K562 (cell line): ENCODE data around the gene PPL. TPM values are rescaled to one million over a fixed set of nuclear protein-coding genes. Genes with fewer than 3 reads are reported as not detected.

Source experiments
- ATAC-seq: fragments of 200-7000 bp; cut with Tn5 transposase; 3 replicates; pipeline ENCODE4 v1.9.1; 2020; ENCODE audit warnings: moderate library complexity
- BruUV-seq: library from RNA; stranded (reverse); fragments of 400-500 nt; replicated peaks from 2 replicates; lab custom pipeline; 2021; lab: Mats Ljungman, UMichigan
- CTCF ChIA-PET: fragments of 300-600 bp; formaldehyde crosslinking; extraction: SDS; loops from one replicate; lab custom pipeline; 2021; ENCODE audit warnings: low intra/inter-chr PET ratio; lab: Yijun Ruan, JAX
- POLR2A ChIA-PET: fragments of 300-600, 350-650 bp; sonication (Branson Sonifier 250); formaldehyde crosslinking; extraction: SDS; loops from one replicate; lab custom pipeline; 2021; ENCODE audit warnings: antibody characterized with exemption, inconsistent platforms; lab: Yijun Ruan, JAX
- DNase-seq, 4 experiments: peaks; one replicate each; pipeline versions ENCODE4 v3.0.0 to v3.0.0-alpha.2; 2011 to 2018; ENCODE audit warnings: low spot score in 3 of 4, mixed read lengths in 3 of 4; ENCODE audit errors: extremely low read depth in 1 of 4
- FAIRE-seq: peaks from 2 replicates; lab custom pipeline; 2011; peaks lifted over from hg19 to GRCh38; lab: Jason Lieb, UNC
- H2AFZ ChIP-seq: 2 replicates; pipeline ENCODE4 v1.6.0; 2011; ENCODE audit warnings: low read depth, low read length, control low read depth, inconsistent platforms
- H3K27ac ChIP-seq: fragments of 200-600 bp; 3 replicates; pipeline ENCODE4 v1.8.0; 2011; ENCODE audit warnings: low read depth, mild to moderate bottlenecking, control low read depth, inconsistent platforms, low read length, moderate library complexity, mixed read lengths; ENCODE audit errors: extremely low read depth
- H3K27me3 ChIP-seq, 2 experiments: fragments of 300-600 bp in 1 of 2; 2 replicates in 1 of 2; 3 replicates in 1 of 2; pipeline versions ENCODE4 v1.6.0 to v1.8.0; 2011; ENCODE audit warnings: inconsistent platforms in 2 of 2, low read length in 2 of 2, mild to moderate bottlenecking in 1 of 2, mixed read lengths in 1 of 2, moderate library complexity in 1 of 2; ENCODE audit not compliant: control insufficient read depth in 2 of 2, insufficient read depth in 2 of 2
- H3K36me3 ChIP-seq: fragments of 300-600 bp; 3 replicates; pipeline ENCODE4 v1.8.0; 2011; ENCODE audit warnings: mild to moderate bottlenecking, low read length, inconsistent platforms; ENCODE audit not compliant: control insufficient read depth, insufficient read depth
- H3K4me1 ChIP-seq, 2 experiments: fragments of 200-600 bp in 1 of 2; replicated peaks in 1 of 2; 2 replicates in 1 of 2; 3 replicates in 1 of 2; pipeline versions ENCODE4 v1.5.1 to v1.8.0; 2011; ENCODE audit warnings: inconsistent platforms in 2 of 2, low read length in 2 of 2, mild to moderate bottlenecking in 1 of 2, mixed read lengths in 1 of 2, moderate library complexity in 1 of 2; ENCODE audit not compliant: control insufficient read depth in 2 of 2, insufficient read depth in 2 of 2
- H3K4me2 ChIP-seq: 2 replicates; pipeline ENCODE4 v1.6.1; 2011; ENCODE audit warnings: low read length, control low read depth, inconsistent platforms, mixed read lengths; ENCODE audit not compliant: insufficient read depth
- H3K4me3 ChIP-seq: fragments of 200-600 bp; sonication (generic), shearing (Covaris generic); 2 replicates; pipeline ENCODE4 v1.5.1; 2016; ENCODE audit warnings: control low read depth, inconsistent platforms
- H3K79me2 ChIP-seq: fragments of 200-600 bp; 3 replicates; pipeline ENCODE4 v1.8.0; 2011; ENCODE audit warnings: low read length, inconsistent platforms; ENCODE audit not compliant: control insufficient read depth, insufficient read depth
- H3K9ac ChIP-seq, 2 experiments: 2 replicates each; pipeline versions ENCODE4 v1.6.0 to v1.6.1; 2011; ENCODE audit warnings: low read depth in 2 of 2, low read length in 2 of 2, control low read depth in 1 of 2, inconsistent platforms in 1 of 2, mild to moderate bottlenecking in 1 of 2, mixed read lengths in 1 of 2; ENCODE audit not compliant: insufficient read depth in 1 of 2
- H3K9me1 ChIP-seq: one replicate; pipeline ENCODE4 v1.6.0; 2011; ENCODE audit warnings: inconsistent platforms, mild to moderate bottlenecking, low read length, moderate library complexity; ENCODE audit not compliant: control insufficient read depth, insufficient read depth
- H3K9me3 ChIP-seq: replicated peaks from 2 replicates; pipeline ENCODE4 v1.5.1; 2011; ENCODE audit warnings: low read depth, low read length, inconsistent platforms; ENCODE audit not compliant: control insufficient read depth, insufficient read depth
- H4K20me1 ChIP-seq: replicated peaks from 2 replicates; pipeline ENCODE4 v1.6.1; 2011; ENCODE audit warnings: low read length, inconsistent platforms, mixed read lengths; ENCODE audit not compliant: control insufficient read depth, insufficient read depth
- ADNP ChIP-seq: fragments of 200-800 bp; sonication (Bioruptor generic); IDR thresholded peaks from 2 replicates; pipeline ENCODE4 v1.6.1; 2016; ENCODE audit warnings: missing genetic modification characterization, missing compliant biosample characterization
- BCOR ChIP-seq: fragments of 450-650 bp; IDR thresholded peaks from 2 replicates; pipeline ENCODE4 v1.6.1; 2016
- CBFA2T2 ChIP-seq: fragments of 450-650 bp; conservative IDR thresholded peaks from 2 replicates; pipeline ENCODE4 v1.6.1; 2017; ENCODE audit warnings: mild to moderate bottlenecking
- CBFA2T3 ChIP-seq: fragments of 450-650 bp; IDR thresholded peaks from 2 replicates; pipeline ENCODE4 v1.6.1; 2017
- CBX3 ChIP-seq, 2 experiments: IDR thresholded peaks; 1 replicate in 1 of 2; 2 replicates in 1 of 2; pipeline ENCODE4 v1.6.1; 2012; ENCODE audit warnings: inconsistent platforms in 2 of 2, low read length in 2 of 2, borderline replicate concordance in 1 of 2, control low read depth in 1 of 2
- HDAC2 ChIP-seq: fragments of 450-650 bp; IDR thresholded peaks from 2 replicates; pipeline ENCODE4 v1.6.1; 2016; ENCODE audit warnings: mild to moderate bottlenecking
- KDM1A ChIP-seq, 2 experiments: fragments of 450-650 bp; IDR thresholded peaks; 2 replicates each; pipeline ENCODE4 v1.6.1; 2016; ENCODE audit warnings: mild to moderate bottlenecking in 2 of 2
- RBM25 ChIP-seq: fragments of 200-400 bp; formaldehyde crosslinking; IDR thresholded peaks from 2 replicates; pipeline ENCODE4 v1.6.1; 2018; ENCODE audit warnings: low read length, low read depth, moderate library complexity; ENCODE audit not compliant: severe bottlenecking
- RCOR1 ChIP-seq, 2 experiments: IDR thresholded peaks; 2 replicates each; pipeline ENCODE4 v1.6.1; 2012; ENCODE audit warnings: low read depth in 2 of 2, low read length in 2 of 2, borderline replicate concordance in 1 of 2, improper control_type of control experiment in 1 of 2
- SMARCA5 ChIP-seq: fragments of 450-650 bp; IDR thresholded peaks from 2 replicates; pipeline ENCODE4 v1.6.1; 2016
- TAF1 ChIP-seq: IDR thresholded peaks from 2 replicates; pipeline ENCODE4 v1.6.1; 2011; ENCODE audit warnings: mild to moderate bottlenecking, low read length, moderate library complexity; ENCODE audit not compliant: insufficient read depth, control insufficient read depth, severe bottlenecking; ENCODE audit errors: extremely low read depth
- TCF3 ChIP-seq: sonication (generic); formaldehyde crosslinking; IDR thresholded peaks from 2 replicates; pipeline ENCODE4 v1.4.0; 2020; ENCODE audit warnings: mild to moderate bottlenecking, missing genetic modification reagents
- ZNF239 ChIP-seq: fragments of 250-450 bp; sonication (Bioruptor Pico); IDR thresholded peaks from 2 replicates; pipeline ENCODE4 v1.4.0; 2020; ENCODE audit warnings: mild to moderate bottlenecking
- ZNF780A ChIP-seq: fragments of 250-450 bp; sonication (Bioruptor Pico); IDR thresholded peaks from 2 replicates; pipeline ENCODE4 v1.5.0; 2021; ENCODE audit warnings: mild to moderate bottlenecking
- WGBS: fragments of 100-300 bp; shearing (Covaris generic); methylation state at CpG from one replicate; pipeline ENCODE4 v1.1.6; 2016; ENCODE audit warnings: low coverage, mixed read lengths; ENCODE audit not compliant: insufficient coverage; ENCODE audit errors: missing lambda C conversion rate; 5-methylcytosine and 5-hydroxymethylcytosine counted together
- in situ Hi-C: fragments of 300-500 bp; cut with MboI; formaldehyde crosslinking; loops from 4 replicates; pipeline ENCODE4 v1.15.0; 2018; ENCODE audit warnings: inconsistent platforms, mixed read lengths
- intact Hi-C: fragments of 100-400 bp; cut with micrococcal nuclease; formaldehyde crosslinking; loops from 2 replicates; pipeline ENCODE4 v1.14.2; 2022
- polyA plus RNA-seq, 8 experiments: library from polyadenylated mRNA; depleted of rRNA in 4 of 8; stranded (reverse) in 5 of 8; unstranded in 3 of 8; fragments of >200 nt; fragmentation: Nextera tagmentation in 2 of 8; fragmentation: Illumina TruSeq in 1 of 8; extraction: Ambion mirVana in 2 of 8; extraction: Trizol in 1 of 8; gene quantifications; 2 replicates each; pipeline versions ENCODE4 v1.2.1 to v1.2.3, GENCODE V29; 2011 to 2014; ENCODE audit warnings: inconsistent platforms in 1 of 8, missing spikeins in 1 of 8
- total RNA-seq, 7 experiments: library from RNA; depleted of rRNA in 6 of 7; stranded (reverse); fragments of >200 nt in 6 of 7; fragmentation: Illumina TruSeq in 2 of 7; extraction: Trizol in 2 of 7; gene quantifications; 2 replicates each; pipeline versions ENCODE4 v1.2.1 to v1.2.3, GENCODE V29; 2011 to 2021; ENCODE audit warnings: low replicate concordance in 1 of 7
- TF ChIP-seq, protein P1 (sequence below), 2 experiments: IDR thresholded peaks; 2 replicates each; pipeline ENCODE4 v1.6.1; 2011; ENCODE audit warnings: borderline replicate concordance in 1 of 2, control low read depth in 1 of 2, low read depth in 1 of 2, low read length in 1 of 2, mild to moderate bottlenecking in 1 of 2, mixed read lengths in 1 of 2, moderate library complexity in 1 of 2; ENCODE audit not compliant: insufficient read depth in 1 of 2, insufficient read length in 1 of 2, poor library complexity in 1 of 2, severe bottlenecking in 1 of 2; ENCODE audit errors: extremely low read depth in 1 of 2
- TF ChIP-seq, protein P2 (sequence below): sonication (generic); formaldehyde crosslinking; IDR thresholded peaks from 2 replicates; pipeline ENCODE4 v1.8.0; 2022; ENCODE audit warnings: missing genetic modification reagents, mild to moderate bottlenecking, moderate library complexity, borderline replicate concordance

Gene PPL
- total and polyA plus RNA-seq, 9 of the 15 experiments (the other 6 are each of a cell fraction or from before 2014, with no cell fraction given): 0.01 to 0.15 (median 0.07) TPM; not detected in 3

DNA sequence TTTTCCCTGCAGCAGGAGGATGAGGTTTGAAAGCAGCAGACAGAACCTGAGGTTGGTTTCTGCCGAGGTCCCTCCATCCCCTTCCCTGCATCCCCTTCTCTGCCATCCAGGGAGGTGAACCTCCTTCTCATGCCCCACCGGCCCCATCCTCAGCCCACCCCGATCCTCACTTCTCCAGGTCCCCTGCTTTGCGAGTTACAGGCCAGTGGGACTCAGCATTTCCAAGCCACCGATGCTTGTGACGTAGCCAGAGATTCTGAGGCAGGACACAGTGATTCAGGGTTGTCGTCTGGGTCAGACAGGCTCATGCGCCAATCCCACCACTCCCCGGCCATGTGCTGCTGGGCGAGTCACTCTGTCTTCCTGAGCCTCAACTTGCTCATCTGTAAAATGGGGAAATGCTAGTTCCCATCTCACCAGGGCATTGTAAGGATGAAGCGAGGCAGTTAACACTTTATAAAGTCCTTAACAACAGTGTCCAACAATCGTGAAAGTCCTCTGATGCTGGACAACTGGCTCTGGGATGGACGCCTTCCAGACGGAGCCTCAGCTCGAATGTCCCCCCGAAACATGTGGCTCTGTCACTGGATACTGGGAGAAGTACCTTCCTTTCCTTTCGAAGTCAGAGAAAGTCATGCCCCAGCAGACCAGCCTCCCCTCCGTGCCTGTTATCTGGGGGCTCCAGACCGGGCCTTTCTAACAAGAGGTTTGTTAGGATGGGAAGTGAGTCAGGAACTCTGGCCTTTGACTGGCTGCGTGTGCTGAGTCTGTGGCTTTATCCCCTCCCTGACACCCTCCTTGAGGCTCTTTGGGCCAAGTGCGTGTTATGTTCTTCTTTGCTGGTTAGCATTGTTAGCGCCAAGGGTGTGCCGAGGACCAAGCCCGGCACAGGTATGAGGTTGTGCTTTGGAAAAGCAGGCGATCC, 43.0 kb upstream of the PPL start:
- H2AFZ ChIP-seq: peak overlapping the region; percentile 71; the same call in 1 of the 2 replicates
- 4% methylated on average over 25 of the region's 25 CpGs for WGBS
- no TSS peak for BruUV-seq
- TF ChIP-seq CBX3 (IDR thresholded peaks at IDR 0.05; ENCODE audit: borderline replicate concordance in 1 of 2, low read length in 2 of 2) (0 out of 3 replicates have a peak, but pooled peaks of 1 of the 2 experiments have one; percentile 48), TCF3 (CRISPR knock-in tag) (peak; percentile 67), HDAC2 (0 out of 2 replicates have a peak, but pooled peaks have one; percentile 35), SMARCA5 (peak; percentile 79; the same call in 1 of the 2 replicates), CBFA2T2 (peak; percentile 42; the same call in 1 of the 2 replicates), CBFA2T3 (peak; percentile 67), TAF1 (no peak), KDM1A (IDR thresholded peaks at IDR 0.05) (peak; percentile 70 to 87), ZNF239 (no peak), ADNP (tag) (0 out of 2 replicates have a peak, but pooled peaks have one; percentile 36), RCOR1 (IDR thresholded peaks at IDR 0.05; ENCODE audit: borderline replicate concordance in 1 of 2, low read depth in 2 of 2, low read length in 2 of 2) (0 out of 4 replicates have a peak, but pooled peaks of 1 of the 2 experiments have one; percentile 3), RBM25 (peak; percentile 87), ZNF780A (CRISPR knock-in tag) (no peak), BCOR (peak; percentile 95)
- TF ChIP-seq, protein P1, sequence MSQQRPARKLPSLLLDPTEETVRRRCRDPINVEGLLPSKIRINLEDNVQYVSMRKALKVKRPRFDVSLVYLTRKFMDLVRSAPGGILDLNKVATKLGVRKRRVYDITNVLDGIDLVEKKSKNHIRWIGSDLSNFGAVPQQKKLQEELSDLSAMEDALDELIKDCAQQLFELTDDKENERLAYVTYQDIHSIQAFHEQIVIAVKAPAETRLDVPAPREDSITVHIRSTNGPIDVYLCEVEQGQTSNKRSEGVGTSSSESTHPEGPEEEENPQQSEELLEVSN (IDR thresholded peaks at IDR 0.05; ENCODE audit: borderline replicate concordance in 1 of 2, extremely low read depth in 1 of 2, insufficient read depth in 1 of 2, insufficient read length in 1 of 2, low read depth in 1 of 2, low read length in 1 of 2, poor library complexity in 1 of 2, severe bottlenecking in 1 of 2): peak in 1 of 2 experiments; percentile 34
- TF ChIP-seq, protein P2, sequence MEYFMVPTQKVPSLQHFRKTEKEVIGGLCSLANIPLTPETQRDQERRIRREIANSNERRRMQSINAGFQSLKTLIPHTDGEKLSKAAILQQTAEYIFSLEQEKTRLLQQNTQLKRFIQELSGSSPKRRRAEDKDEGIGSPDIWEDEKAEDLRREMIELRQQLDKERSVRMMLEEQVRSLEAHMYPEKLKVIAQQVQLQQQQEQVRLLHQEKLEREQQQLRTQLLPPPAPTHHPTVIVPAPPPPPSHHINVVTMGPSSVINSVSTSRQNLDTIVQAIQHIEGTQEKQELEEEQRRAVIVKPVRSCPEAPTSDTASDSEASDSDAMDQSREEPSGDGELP: no peak
- 0 out of 2 replicates have a peak, but pooled peaks cover 7% of the 10 kb centered on the region for H4K20me1 ChIP-seq
- intact Hi-C loops: no loop called here
- H3K9me1 ChIP-seq: no peaks in the 10 kb centered on the region
- no peak overlapping the region for H3K9ac ChIP-seq
- H3K4me1 ChIP-seq: peaks cover 5 to 8% of the 10 kb centered on the region in 2 experiments; a peak in 4 of 5 replicates
- POLR2A ChIA-PET: interaction anchor here (0.6 kb wide), 1 partner anchor 112 kb away, joined by 3 read pairs; no protein-coding TSS in a partner anchor
- H3K9me3 ChIP-seq: no peaks in the 10 kb centered on the region
- CTCF ChIA-PET: no interaction called here
- peak; percentile 82 for FAIRE-seq
- peak; percentile 73 for ATAC-seq
- no peak overlapping the region for H3K4me3 ChIP-seq
- peak overlapping the region; percentile 24; the same call in 1 of the 2 replicates for H3K4me2 ChIP-seq
- no peak overlapping the region for H3K27ac ChIP-seq
- no peaks in the 10 kb centered on the region for H3K79me2 ChIP-seq
- H3K27me3 ChIP-seq: peaks cover 11 to 33% of the 10 kb centered on the region in 2 experiments; a peak in 3 of 5 replicates
- H3K36me3 ChIP-seq: no peaks in the 10 kb centered on the region
- in situ Hi-C loops: no loop called here
- DNase-seq: peak; percentile 36 to 75 (median 58)
